ENCODE measurements around the gene UBFD1.
"Not testable (repeated sequence)": the region's sequence is repeated elsewhere in the genome, so short reads cannot be mapped to it uniquely, and the experiment has no call there.

The UBFD1 gene, protein sequence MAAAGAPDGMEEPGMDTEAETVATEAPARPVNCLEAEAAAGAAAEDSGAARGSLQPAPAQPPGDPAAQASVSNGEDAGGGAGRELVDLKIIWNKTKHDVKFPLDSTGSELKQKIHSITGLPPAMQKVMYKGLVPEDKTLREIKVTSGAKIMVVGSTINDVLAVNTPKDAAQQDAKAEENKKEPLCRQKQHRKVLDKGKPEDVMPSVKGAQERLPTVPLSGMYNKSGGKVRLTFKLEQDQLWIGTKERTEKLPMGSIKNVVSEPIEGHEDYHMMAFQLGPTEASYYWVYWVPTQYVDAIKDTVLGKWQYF

DNA sequence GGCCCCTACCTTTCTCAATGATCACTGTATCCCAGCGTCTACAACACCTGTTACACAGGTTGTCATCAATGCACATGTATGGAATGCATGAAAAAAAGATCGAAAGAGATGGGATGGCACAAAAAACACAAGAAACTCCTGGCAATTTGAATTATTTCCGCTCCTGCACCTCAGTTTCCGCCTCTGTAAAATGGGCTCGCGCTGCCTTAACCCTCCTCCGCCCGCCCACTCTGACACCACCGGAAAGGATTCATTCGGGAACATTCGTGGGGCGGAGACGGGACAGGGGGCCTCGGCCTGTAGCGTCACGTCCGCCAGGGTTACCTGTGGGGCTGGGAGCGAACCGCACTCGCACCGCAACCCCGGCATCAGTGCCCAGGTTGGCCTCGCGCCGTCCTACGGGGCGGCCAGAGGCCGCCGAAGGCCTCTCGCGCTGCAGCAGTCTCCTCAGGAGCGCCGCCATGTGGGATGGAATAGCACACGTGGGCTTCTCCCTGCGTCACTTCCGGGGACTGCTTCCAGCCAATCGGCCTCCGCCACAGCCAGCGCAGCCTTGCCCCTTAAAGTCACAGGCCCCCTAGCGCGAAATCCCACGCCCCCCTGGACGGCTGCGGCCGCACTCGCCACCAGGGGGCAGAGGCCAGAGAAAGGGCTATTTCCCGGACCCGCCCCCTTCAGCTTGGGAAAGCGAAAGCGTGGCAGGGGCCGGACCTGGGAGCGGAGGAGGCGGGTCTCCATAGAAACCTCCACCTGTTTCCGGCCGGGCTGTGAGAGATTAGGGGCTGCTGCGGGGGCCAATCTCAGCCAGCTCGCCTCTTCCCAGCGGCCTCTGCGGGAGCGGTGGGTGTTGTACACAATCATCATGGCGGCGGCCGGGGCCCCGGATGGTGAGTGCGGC lies at the start of gene UBFD1, which contains the start of gene EARS2:
TSS of gene UBFD1 (plus strand) at position 847 of the 898 bp plus-strand sequence. CDS start at position 863, 16 bp downstream.
TSS of gene EARS2 (minus strand) at position 470 of the 898 bp plus-strand sequence. CDS start at position 463, 7 bp downstream.
- peak; percentile 99 for DNase-seq

DNA sequence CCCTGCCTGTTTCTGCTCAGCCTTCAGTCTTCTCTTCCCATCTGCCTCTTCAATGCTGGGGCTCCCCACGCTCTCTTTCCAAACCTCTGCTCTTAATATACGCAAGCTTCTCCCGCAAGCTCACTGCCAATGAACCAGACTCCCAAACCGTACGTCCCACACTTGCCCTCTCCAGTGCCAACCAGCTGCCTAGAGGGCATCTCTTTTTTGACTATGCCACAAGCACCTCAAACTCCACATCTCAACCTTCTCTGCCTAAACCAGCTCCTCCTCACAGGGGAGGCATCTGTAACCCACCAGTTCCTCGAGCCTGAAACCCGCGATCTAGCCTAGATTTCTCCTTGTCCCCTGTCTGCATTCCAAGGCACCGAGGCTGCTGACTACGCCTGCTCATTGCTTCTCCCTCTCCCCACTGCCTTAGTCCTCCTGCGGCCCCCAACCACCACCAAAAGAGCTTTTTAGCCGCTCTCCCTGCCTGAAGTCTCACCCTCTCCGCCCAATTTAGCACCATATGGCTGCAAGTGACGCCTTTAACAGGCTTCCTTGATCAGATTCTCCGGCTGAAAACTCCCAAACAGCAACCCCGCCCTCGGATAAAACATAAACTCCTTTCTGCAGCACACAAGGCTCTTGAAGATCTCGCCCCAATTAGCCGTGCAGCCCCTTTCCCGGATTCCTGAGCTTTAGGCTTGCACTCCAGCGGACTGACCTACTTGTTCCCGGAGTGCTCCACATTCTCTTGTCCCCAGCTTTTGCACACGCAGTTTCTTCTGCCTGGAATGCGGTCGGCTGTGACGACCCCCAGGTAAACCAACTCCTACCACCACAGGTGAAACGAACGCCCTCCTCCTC lies 48.7 kb upstream of the UBFD1 start:
- peak; percentile 51 to 79 for DNase-seq

DNA sequence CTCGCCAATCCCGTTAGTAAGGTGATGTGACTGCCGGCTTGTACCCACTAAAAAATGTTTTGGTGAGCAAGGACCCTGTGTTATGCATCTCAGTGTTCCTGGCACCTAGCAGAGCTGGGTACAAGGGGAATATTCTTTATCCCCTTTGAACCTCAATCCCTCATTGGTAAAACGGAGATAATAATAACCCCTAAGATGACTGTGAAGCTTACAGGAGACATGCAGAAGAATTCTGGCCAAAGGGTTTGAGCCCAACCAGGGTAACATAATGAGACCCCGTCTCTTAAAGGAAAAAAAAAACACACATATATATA lies 48.1 kb upstream of the UBFD1 start:
- no peak for DNase-seq

DNA sequence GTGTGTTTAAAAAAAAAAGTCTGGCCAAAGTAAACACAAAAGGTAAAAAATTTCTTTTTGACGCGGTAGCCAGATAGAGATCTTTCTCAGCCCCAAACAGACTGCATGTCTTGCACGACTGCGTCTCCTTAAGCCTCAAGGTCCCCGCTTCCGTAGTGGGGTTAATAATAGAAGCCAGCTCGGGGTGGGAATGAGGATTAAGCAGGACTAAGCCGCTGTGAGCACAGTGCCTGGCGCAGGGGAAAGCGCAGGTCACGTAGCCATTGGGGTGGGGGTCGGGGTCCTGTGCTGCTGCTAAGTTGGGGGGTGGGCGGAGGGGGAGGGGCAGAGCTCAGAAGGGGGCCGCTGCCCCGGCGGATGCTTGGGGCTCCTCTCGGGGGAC lies 47.8 kb upstream of the UBFD1 start:
- peak; percentile 78 to 92 for DNase-seq

DNA sequence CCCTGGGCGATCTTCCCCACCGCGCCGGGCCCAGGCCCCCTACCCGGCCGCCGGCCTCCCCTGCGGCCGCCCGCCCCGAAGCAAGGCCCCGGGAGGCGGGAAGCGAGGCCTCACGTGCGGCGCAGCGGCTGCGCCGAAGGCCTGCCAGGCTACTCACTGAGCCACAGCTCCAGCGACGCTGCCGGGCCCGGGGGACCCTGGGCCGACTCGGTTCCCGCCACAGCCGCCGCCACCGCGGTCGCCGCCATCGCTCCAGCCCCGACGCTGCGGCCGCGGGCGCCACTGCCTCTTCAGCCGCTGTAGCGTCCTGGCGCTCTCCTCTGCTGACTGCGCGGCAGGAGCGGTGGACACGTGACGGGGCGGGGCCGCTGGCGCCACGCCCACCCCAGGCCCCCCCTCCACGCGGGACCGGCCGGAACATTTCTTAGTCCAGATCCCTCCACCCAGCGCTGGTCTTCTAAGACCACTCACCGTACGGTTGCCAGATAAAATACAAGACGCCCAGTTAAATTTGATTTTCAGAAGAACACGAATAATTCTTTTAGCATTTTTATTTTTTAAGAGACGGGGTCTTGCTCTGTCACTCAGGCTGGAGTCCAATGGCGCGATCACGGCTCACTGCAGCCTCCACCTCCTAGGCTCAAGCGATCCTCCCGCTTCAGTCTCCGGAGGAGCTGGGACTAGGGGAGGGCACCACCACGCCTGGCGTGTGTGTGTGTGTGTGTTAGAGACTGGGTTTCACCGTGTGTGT lies 47.2 kb upstream of the UBFD1 start, which contains the start of gene GGA2:
TSS of gene GGA2 (minus strand) at position 331 of the 751 bp plus-strand sequence. CDS start at position 248, 83 bp downstream.
- DNase-seq = peak; percentile 52 to 80

DNA sequence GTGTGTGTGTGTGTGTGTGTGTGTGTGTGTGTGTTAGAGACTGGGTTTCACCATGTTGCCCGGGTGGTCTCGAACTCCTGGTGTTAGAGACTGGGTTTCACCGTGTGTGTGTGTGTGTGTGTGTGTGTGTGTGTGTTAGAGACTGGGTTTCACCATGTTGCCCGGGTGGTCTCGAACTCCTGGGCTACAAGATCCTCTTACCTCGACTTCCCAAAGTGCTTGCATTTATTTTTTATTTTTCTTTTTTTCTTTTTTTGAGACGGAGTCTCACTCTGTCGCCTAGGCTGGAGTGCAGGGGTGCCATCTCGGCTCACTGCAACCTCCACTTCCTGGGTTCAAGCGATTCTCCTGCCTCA lies 46.6 kb upstream of the UBFD1 start:
- DNase-seq = not testable (repeated sequence)

DNA sequence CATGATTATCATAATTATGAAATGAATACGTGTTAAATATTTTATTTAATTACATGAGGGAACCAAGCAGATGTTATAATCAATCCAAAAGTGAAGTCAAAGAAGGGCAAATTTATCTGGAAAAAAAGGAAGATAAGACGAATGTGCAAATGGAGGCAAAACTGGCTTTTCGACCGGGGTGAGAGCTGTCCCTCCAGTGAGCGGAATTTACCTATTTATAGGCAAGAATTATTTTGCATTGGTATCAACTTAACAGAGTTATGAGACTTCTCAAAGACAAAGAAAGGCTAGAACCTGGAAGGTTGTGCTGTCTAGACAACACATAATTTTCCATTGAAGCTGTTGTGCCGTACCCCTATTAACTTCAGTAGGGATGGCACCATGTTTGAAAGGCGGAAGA lies 45.8 kb upstream of the UBFD1 start:
- DNase-seq = no peak

DNA sequence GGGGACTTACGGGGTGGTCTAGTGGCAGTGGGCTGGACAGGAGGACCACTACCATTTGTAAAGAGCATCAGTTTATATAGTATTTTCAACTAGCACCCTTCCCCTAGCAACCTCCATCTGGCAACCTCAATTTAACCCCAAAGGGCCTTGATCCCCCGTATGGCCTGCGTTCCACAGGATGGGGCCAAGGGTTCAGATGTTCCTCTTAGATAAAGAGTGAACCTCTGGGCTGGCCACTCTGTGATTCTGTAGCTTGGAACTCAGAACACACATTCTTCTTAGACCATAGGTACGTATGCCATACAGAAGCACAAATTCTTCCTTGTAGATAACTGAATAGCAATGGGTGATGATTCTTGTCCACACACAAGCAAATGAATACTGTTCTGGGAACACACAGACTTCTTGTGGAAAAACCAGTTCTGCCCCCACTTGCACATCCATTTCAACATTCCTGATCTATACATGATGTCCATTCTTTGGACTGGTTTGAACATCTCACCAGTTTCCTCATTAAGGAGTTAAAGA lies 45.3 kb upstream of the UBFD1 start:
- no peak for DNase-seq

DNA sequence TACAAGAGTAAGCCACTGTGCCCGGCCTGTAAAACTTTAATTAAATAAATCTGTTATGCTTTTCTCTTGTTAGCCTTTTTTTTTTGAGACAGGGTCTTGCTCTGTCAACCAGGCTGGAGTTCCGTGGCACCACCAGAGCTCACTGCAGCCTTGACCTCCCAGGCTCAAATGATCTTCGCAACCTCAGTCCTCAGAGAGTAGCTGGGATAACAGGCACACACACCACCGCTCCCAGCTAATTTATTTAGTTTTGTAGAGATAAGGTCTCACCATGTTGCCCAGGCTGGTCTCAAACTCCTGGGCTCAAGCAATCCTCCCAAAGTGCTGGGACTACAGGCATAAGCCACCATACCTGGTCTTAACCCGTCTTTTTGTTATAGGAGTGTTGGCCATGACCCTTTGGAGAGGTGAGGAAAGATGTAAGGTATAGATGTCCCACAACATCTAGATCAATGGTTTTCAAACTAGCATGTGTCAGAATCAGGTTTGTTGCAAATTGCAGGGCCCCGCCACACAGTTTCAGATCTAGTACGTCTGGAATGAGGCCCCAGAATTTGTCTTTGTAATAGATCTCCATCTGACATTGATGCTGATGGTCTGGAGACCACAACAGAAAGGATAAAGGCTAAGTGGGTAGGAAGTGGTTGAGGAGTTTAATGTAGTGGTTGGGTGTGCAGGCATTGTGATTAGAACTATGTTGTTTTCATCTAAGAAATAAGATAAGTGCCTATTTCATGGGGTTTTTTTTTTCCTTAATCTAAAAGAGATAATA lies 43.0 kb upstream of the UBFD1 start:
- DNase-seq = no peak

DNA sequence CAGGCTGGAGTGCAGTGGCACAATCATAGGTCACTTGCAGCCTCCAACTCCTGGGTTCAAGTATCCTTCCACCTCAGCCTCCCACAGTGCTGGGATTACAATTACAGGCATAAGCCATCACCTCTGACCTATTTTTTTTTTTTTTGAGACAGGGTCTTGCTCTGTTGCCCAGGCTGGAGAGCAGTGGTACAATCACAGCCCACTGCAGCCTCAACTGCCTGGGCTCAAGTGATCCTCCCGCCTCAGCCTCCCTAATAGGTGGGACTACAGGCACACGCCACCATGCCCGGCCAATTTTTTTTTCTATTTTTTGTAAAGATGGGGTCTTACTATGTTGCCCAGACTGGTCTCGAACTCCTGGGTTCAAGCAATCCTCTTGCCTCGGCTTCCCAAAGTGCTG lies 41.6 kb upstream of the UBFD1 start:
- DNase-seq = no peak

DNA sequence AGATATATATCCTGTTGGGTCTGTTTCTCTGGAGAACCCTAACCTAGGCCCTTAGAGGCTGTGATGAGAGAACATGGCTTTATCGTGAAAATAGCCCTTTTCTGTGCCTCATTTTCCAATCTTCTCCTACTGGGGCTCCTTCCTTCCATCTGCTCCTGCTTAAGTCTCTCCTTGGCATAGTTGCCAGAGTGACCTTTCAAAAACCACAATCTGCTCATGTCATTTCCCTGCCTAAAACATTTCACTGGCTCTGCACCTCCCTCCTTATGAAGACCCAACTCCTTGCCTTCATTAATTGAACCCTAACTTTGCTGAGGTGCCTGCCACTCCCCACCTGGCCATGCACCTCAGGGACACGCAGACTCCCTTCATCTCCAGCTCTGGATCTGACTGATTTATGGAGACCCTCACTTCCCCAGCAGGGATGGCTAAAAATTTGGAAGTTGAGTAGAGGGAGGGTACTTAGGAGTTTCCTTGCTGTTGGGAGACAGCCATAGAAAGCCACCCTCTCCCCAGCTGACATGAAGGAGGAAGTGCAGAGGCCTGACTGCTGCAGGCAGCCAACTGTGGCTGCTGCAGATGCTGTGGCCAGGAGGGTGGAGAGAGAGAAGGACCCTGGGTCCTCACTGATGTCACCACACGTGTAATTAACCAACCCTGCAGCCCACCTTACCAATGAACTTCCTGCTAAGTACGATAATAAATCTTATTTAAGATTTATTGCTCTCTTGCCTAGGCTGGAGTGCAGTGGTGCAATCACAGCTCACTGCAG lies 41.0 kb upstream of the UBFD1 start:
- no peak for DNase-seq

DNA sequence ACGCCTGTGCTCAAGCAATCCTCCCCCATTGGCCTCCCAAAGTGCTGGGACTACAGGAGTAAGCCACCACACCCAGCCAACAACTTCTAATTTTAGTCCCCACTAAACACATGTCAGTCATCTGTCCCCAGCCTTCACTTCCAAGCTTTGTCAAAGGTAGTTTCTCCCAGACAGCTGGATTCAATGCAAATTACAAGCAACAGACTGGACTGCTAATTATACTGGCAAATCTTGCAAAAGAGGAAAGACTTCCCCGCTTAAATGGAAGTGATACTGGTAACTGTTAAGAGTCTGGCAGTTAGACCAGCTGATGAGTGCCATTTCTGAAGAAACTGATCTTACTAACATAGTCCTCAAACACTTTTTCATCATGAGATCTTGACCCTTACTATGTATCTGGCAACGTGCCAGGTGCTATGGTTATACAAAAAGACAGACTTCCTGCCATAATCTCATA lies 39.1 kb upstream of the UBFD1 start:
- no peak for DNase-seq

DNA sequence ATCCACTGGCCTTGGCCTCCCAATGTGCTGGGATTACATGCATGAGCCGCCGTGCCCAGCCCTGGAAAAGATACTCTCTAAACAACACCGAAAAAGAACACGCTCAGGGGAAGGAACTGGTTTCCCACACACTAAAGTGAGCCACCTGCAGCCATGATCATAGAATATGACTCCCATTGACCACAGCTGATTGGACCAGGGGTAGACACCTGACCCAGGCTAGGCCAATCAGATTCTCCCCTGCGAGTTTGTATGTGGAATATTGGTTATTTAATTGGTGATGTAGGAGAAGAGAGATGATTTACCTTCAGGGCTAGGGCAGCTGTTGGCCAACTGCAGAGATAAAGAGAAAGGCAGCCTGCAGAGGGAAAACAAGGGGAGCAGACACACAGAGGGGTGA lies 38.2 kb upstream of the UBFD1 start:
- no peak for DNase-seq

DNA sequence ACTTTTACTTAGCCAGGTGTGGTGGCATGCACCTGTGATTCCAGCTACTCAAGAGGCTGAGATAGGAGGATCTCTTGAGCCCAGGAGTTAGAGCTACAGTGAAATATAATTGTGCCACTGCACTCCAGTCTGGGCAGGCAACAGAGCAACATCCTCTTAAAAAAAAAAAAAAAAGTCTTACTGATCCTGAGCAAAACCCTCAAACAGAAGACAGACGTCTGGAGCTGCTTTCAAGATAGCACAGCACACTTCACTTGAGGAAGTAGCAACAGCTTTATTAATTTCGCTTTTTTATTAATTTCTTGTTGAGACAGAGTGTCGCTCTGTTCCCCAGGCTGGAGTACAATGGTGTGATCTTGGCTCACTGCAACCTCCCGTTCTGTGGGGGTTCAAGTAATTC lies 37.0 kb upstream of the UBFD1 start:
- DNase-seq = no peak

DNA sequence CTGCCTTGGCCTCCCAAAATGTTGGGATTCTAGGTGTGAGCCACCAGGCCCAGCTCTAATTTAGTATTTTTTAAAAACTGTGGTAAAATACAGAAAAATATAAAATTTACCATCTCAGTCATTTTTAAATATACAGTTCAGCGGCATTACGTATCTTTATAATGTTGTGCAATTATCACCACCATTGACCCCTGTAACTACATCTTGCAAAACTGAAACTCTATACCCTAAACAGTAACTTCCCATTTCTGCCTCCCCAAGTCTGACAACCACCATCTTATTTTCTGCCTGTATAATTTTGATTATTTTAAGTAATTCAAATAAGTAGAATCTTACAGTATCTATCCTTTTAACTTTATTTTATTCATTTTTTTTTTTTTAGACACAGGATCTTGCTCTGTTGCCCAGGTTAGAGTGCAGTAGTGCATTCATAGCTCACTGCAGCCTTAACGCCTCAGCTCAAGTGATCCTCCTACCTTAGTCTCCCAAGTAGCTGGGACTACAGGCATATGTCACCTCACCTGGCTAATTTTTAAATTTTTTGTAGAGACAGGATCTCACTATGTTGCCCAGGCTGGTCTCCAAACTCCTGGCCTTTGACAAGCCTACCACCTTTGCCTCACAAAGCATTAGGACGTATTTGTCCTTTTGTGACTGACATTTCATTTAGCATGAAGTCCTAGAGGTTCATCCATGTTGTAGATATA lies 36.3 kb upstream of the UBFD1 start:
- no peak for DNase-seq

DNA sequence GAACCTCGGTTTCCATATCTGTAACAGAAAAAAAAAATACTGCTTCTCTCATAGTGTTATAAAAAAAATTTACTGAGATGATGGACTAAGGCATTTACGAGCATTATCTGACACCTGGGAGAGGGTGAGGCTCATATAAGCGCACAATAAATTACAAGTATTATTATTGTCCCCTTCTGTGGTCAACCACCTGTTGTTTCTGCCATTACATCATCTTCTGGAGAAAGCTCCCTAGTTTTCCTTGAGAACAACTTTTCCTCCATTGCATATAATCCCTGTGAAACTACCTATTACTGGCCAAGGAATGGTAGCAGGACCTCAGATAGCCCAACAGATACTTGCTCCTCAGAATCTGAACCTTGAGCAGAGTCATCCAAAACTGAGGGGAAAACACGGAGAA lies 35.6 kb upstream of the UBFD1 start:
- DNase-seq = no peak

DNA sequence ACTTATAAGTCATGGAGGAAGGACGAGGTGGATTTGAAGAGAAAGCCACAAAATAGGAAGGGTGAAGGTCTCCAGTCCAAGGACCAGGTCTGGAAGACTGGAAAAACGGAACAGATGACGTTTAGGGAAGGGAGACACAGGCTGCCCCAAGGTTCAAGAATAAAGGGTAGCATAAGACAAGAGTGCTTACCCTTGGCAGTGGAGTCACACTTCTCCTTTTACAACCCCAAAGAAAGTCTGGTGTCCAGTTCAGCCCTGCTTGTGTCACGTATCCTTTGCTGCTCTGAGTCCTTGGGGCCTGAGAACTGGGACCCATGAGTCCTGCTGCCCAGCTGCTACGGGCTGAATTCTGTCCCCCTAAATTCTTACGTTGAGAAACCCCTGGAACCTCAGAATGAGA lies 34.2 kb upstream of the UBFD1 start:
- no peak for DNase-seq

DNA sequence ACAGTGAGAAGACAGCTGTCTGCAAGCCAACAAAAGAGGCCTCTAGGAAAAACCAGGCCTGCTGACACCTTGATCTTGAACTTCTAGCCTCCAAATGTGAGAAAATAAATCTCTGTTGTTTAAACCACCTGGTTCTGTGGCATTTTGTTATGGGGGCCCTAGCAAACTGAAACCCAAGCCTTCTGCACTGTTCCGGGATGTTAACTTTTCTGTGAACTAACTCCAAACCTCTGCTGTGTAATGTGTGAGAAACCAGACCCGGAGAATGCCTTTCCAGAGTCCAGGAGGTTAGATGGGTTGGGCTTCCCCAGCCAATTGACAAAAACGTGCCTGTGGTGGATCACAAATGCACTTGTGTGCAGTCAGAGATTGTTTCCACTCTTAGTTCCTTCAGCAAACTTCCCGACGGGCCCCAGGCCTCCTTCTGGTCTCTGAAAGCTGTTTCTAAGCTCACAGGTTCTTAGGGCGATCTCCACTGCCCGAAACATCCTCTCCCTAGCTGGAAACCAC lies 33.6 kb upstream of the UBFD1 start:
- DNase-seq = no peak

DNA sequence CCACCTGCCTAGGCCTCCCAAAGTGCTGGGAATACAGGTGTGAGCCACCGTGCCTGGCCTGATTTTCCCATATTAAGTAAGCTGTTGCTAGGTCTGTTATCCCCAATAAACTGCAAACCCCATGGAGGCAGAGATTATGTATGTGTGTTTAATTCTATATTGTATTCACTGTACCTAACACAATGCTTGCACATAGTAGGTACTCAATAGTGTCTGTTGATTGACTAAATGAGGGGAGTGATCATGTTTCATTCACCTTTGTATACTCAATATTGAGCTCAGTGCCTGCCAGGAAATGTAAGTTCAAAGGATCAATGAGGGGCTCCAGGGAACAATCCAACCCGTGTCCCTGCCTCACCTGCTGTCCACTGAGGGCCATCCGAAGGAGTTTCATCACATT lies 32.6 kb upstream of the UBFD1 start:
- DNase-seq = no peak
